ENCODE results near the gene DQX1.

DQX1 gene

GRCh38 chr2:74510272-74510671, 15.8 kb downstream of the DQX1 start:
- Histone ChIP-seq H3K4me1 (ENCODE audit: insufficient read depth, poor library complexity, severe bottlenecking) (peaks cover 5% of the 10 kb centered on the region), H3K27me3 (ENCODE audit: insufficient read depth, poor library complexity, severe bottlenecking) (peaks cover 40% of the 10 kb centered on the region)

GRCh38 chr2:74507926-74508520, 18.0 kb downstream of the DQX1 start:
- Histone ChIP-seq H3K4me1 (ENCODE audit: insufficient read depth, poor library complexity, severe bottlenecking) (peaks cover 5% of the 10 kb centered on the region), H3K27me3 (ENCODE audit: insufficient read depth, poor library complexity, severe bottlenecking) (peaks cover 17% of the 10 kb centered on the region), H3K27ac (ENCODE audit: poor library complexity, severe bottlenecking) (peak overlapping the region; percentile 83), H3K9me3 (ENCODE audit: severe bottlenecking) (no peaks in the 10 kb centered on the region), H3K4me3 (ENCODE audit: severe bottlenecking) (peak overlapping the region; percentile 93), H3K36me3 (ENCODE audit: low read depth) (peaks cover 19% of the 10 kb centered on the region)
- no peak for TF ChIP-seq CTCF (IDR thresholded peaks at IDR 0.05; ENCODE audit: poor library complexity, severe bottlenecking)
- peak; percentile 24 for DNase-seq (ENCODE audit: low spot score)
- ATAC-seq (ENCODE audit: low read depth): peak; percentile 26; the same call in 2 of the 3 replicates

More at GRCh38 chr2:74510272-74510671, 15.8 kb downstream of the DQX1 start:
- Histone ChIP-seq H3K36me3 (ENCODE audit: low read depth) (peaks cover 14% of the 10 kb centered on the region), H3K27ac (ENCODE audit: poor library complexity, severe bottlenecking) (no peak overlapping the region), H3K9me3 (ENCODE audit: severe bottlenecking) (no peaks in the 10 kb centered on the region), H3K4me3 (ENCODE audit: severe bottlenecking) (no peak overlapping the region)
- DNase-seq (ENCODE audit: low spot score) (no peak), ATAC-seq (ENCODE audit: low read depth) (no peak)
- no peak for TF ChIP-seq CTCF (IDR thresholded peaks at IDR 0.05; ENCODE audit: poor library complexity, severe bottlenecking)

- H3K36me3 ChIP-seq (ENCODE audit: low read depth): peaks cover 19% of the 10 kb centered on the region
- TF ChIP-seq CTCF (IDR thresholded peaks at IDR 0.05; ENCODE audit: poor library complexity, severe bottlenecking): peak; percentile 79
- ATAC-seq (ENCODE audit: low read depth): peak; percentile 88
- peaks cover 5% of the 10 kb centered on the region for H3K4me1 ChIP-seq (ENCODE audit: insufficient read depth, poor library complexity, severe bottlenecking)
- H3K27ac ChIP-seq (ENCODE audit: poor library complexity, severe bottlenecking): peak within 1 kb of the TSS; percentile 83
- H3K27me3 ChIP-seq (ENCODE audit: insufficient read depth, poor library complexity, severe bottlenecking): peaks cover 10% of the 10 kb centered on the region
- H3K4me3 ChIP-seq (ENCODE audit: severe bottlenecking): peak within 1 kb of the TSS; percentile 93
- peak; percentile 97 for DNase-seq (ENCODE audit: low spot score)
- no peaks in the 10 kb centered on the region for H3K9me3 ChIP-seq (ENCODE audit: severe bottlenecking)
These were observed 18.7 kb downstream of the DQX1 start, which contains the start of gene PCGF1 for GRCh38 chr2:74507145-74507925. Gene PCGF1, minus strand, starts transcription at chr2:74507695. Its CDS starts 27 bp downstream, at chr2:74507668.

GRCh38 chr2:74505448-74506246, 20.4 kb downstream of the DQX1 start:
- H3K27me3 ChIP-seq (ENCODE audit: insufficient read depth, poor library complexity, severe bottlenecking): no peaks in the 10 kb centered on the region
- TF ChIP-seq CTCF (IDR thresholded peaks at IDR 0.05; ENCODE audit: poor library complexity, severe bottlenecking): no peak
- H3K4me3 ChIP-seq (ENCODE audit: severe bottlenecking): no peak overlapping the region

More at GRCh38 chr2:74505448-74506246, 20.4 kb downstream of the DQX1 start:
- DNase-seq (ENCODE audit: low spot score) (peak; percentile 33), ATAC-seq (ENCODE audit: low read depth) (no peak)
- Histone ChIP-seq H3K4me1 (ENCODE audit: insufficient read depth, poor library complexity, severe bottlenecking) (peaks cover 5% of the 10 kb centered on the region), H3K36me3 (ENCODE audit: low read depth) (peaks cover 19% of the 10 kb centered on the region), H3K9me3 (ENCODE audit: severe bottlenecking) (no peaks in the 10 kb centered on the region), H3K27ac (ENCODE audit: poor library complexity, severe bottlenecking) (peak overlapping the region; percentile 83)
